SH-SY5Y (cell line): ENCODE data around the gene CDC20.

Source experiments
- GATA2 ChIP-seq: IDR thresholded peaks from 2 replicates; pipeline ENCODE4 v1.6.1; 2011; ENCODE audit warnings: mild to moderate bottlenecking, low read depth, low read length
- GATA3 ChIP-seq: IDR thresholded peaks from 2 replicates; pipeline ENCODE4 v1.6.1; 2011; ENCODE audit warnings: low read depth, mild to moderate bottlenecking, low read length, moderate library complexity

- TF ChIP-seq GATA3: no peak
- no peak for TF ChIP-seq GATA2
These were observed 19.1 kb upstream of the CDC20 start for GRCh38 chr1:43339584-43340232.
